Neural crest cell (in vitro differentiated cells): ENCODE measurements around the gene CLMP. TPM values are rescaled to one million over a fixed set of nuclear protein-coding genes. Genes with fewer than 3 reads are reported as not detected.

ENCODE experiments used
- DNase-seq: peaks from one replicate; pipeline ENCODE4 v3.0.0; 2021; ENCODE audit warnings: low read depth, mixed read lengths, low spot score
- H3K27ac Mint-ChIP-seq: one replicate; pipeline ENCODE4 v1.8.0; 2021; ENCODE audit warnings: mild to moderate bottlenecking, mixed read lengths; ENCODE audit not compliant: unreplicated experiment
- H3K27me3 Mint-ChIP-seq: 2 replicates; pipeline ENCODE4 v1.8.0; 2021; ENCODE audit warnings: low read depth, mild to moderate bottlenecking, mixed read lengths
- H3K36me3 Mint-ChIP-seq: 2 replicates; pipeline ENCODE4 v1.8.0; 2021; ENCODE audit warnings: low read depth, mild to moderate bottlenecking, mixed read lengths
- H3K4me1 Mint-ChIP-seq: 2 replicates; pipeline ENCODE4 v1.8.0; 2021; ENCODE audit warnings: mixed read lengths
- H3K4me3 Mint-ChIP-seq: one replicate; pipeline ENCODE4 v1.8.0; 2021; ENCODE audit warnings: mild to moderate bottlenecking, mixed read lengths
- H3K9me3 Mint-ChIP-seq: 2 replicates; pipeline ENCODE4 v1.8.0; 2021; ENCODE audit warnings: mixed read lengths
- CTCF ChIP-seq: fragments of 200-600 bp; sonication (generic); conservative IDR thresholded peaks from 2 replicates; pipeline ENCODE4 v1.5.0; 2021; ENCODE audit warnings: antibody characterized with exemption, mild to moderate bottlenecking
- total RNA-seq: library from RNA; stranded (reverse); gene quantifications from 2 replicates; pipeline ENCODE4 v1.2.1, GENCODE V29; 2021

CLMP gene
- total RNA-seq, 1 donor from 2014 or later, result 4.3 TPM

GRCh38 chr11:123110397-123110796, 84.7 kb downstream of the CLMP start:
- Mint-ChIP-seq H3K27ac (no peak overlapping the region), H3K4me1 (peaks cover 7% of the 10 kb centered on the region), H3K4me3 (no peak overlapping the region), H3K36me3 (no peaks in the 10 kb centered on the region), H3K27me3 (no peaks in the 10 kb centered on the region), H3K9me3 (no peaks in the 10 kb centered on the region)
- DNase-seq, result no peak
- TF ChIP-seq CTCF, result no peak

DNA sequence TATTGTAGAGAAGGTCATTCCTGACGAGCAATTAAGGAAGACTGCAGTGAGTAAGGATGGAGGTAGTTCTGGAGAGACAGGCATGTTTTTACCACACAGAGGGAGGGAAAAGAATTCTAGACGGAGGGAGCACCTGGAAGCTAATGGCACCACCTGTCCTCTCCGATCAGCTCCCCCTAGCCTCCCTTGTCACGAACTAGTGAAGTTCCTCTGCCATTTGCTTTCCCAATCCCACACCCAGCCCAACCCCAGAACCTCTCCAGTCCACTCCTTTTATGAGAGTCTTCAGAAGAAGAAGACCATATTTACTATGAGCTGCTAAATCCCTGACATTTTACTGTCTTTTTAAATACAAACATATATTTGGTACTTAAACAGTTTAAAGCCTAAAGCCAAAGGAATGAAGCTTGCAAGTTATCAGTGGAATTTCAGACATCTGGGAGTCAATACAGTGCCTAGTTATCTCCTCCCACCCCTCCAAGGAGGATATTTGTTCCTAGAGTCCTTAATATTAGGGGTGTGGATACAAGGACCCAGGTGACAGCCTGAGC, 87.0 kb downstream of the CLMP start:
- H3K27ac Mint-ChIP-seq, result no peak overlapping the region
- peaks cover 12% of the 10 kb centered on the region for H3K4me1 Mint-ChIP-seq
- no peaks in the 10 kb centered on the region for H3K9me3 Mint-ChIP-seq
- H3K4me3 Mint-ChIP-seq, result no peak overlapping the region
- no peak for TF ChIP-seq CTCF
- no peaks in the 10 kb centered on the region for H3K36me3 Mint-ChIP-seq
- no peak for DNase-seq
- no peaks in the 10 kb centered on the region for H3K27me3 Mint-ChIP-seq

- H3K4me3 Mint-ChIP-seq, result no peak overlapping the region
- no peak overlapping the region for H3K27ac Mint-ChIP-seq
- H3K27me3 Mint-ChIP-seq, result no peaks in the 10 kb centered on the region
- no peak for DNase-seq
- H3K36me3 Mint-ChIP-seq, result no peaks in the 10 kb centered on the region
- no peak for TF ChIP-seq CTCF
- H3K9me3 Mint-ChIP-seq, result no peaks in the 10 kb centered on the region
- peaks cover 9% of the 10 kb centered on the region for H3K4me1 Mint-ChIP-seq
Measured at GRCh38 chr11:123104697-123105096, 90.4 kb downstream of the CLMP start.

GRCh38 chr11:123103326-123103980, 91.6 kb downstream of the CLMP start:
- peak; percentile 16 for DNase-seq
- no peak overlapping the region for H3K27ac Mint-ChIP-seq

DNA sequence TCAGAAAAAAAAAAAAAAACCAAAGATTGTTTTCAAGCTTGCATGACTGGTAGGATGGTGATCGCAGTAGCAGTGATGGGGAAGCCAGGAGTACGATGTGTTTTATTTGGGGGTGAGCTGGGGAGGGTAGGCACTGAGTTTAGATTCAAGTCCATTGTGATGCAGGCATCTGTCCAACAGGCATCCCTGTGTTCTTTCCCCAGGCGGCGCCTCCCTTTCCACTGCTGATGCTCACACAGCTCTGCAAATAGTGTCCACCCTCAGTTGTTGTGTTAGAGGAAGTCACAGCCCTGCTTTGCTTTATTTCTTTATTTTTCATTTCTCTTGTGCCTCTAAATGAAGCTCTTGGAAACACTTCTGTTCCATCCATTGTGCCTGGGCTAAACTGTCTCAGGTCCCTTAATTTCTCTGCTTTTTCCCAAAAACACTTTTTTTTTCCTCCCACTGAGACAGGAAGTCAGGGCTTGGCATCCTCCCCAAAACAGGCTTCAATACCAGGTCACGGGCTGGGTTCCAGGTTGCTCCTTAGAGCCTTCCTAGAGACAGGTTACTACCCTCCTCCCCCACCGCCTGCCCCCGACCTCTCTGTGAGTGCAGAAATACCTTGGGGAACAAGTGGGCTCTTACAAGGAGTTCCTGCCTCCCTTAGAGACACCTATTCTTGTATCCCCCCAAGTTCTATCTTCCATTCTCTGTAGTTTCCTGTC, 94.5 kb downstream of the CLMP start:
- Mint-ChIP-seq H3K36me3 (no peaks in the 10 kb centered on the region), H3K27me3 (no peaks in the 10 kb centered on the region), H3K27ac (no peak overlapping the region), H3K4me3 (no peak overlapping the region), H3K9me3 (no peaks in the 10 kb centered on the region), H3K4me1 (peaks cover 5% of the 10 kb centered on the region)
- no peak for DNase-seq
- TF ChIP-seq CTCF, result no peak

More at GRCh38 chr11:123103326-123103980, 91.6 kb downstream of the CLMP start:
- Mint-ChIP-seq H3K4me1 (peaks cover 9% of the 10 kb centered on the region), H3K27me3 (no peaks in the 10 kb centered on the region), H3K9me3 (no peaks in the 10 kb centered on the region), H3K36me3 (no peaks in the 10 kb centered on the region), H3K4me3 (no peak overlapping the region)
- peak; percentile 71 for TF ChIP-seq CTCF
